Measurements from ENCODE around the gene FAM222A. TPM values are rescaled to one million over a fixed set of nuclear protein-coding genes. Genes with fewer than 3 reads are reported as not detected.

Gene FAM222A
- total RNA-seq, 1 experiment from 2014 or later = 12.8 TPM

- ATAC-seq (no peak), DNase-seq (ENCODE audit: low read depth, low spot score) (no peak)
- BruUV-seq (replicated peaks) = no TSS peak
- Histone ChIP-seq H3K36me3 (ENCODE audit: control insufficient read depth, insufficient read depth, low read length) (no peaks in the 10 kb centered on the region), H3K27me3 (ENCODE audit: control insufficient read depth, insufficient read depth, low read length) (no peaks in the 10 kb centered on the region), H3K4me3 (ENCODE audit: low read depth in 2 of 2, low read length in 2 of 2) (no peak overlapping the region), H3K9me3 (ENCODE audit: control insufficient read depth, insufficient read depth, low read depth, low read length) (no peaks in the 10 kb centered on the region), H3K27ac (ENCODE audit: low read length) (no peak overlapping the region), H3K4me1 (ENCODE audit: control insufficient read depth, insufficient read depth, low read length) (no peaks in the 10 kb centered on the region)
- POLR2A ChIA-PET = interaction anchor here (0.6 kb wide), 1 partner anchor 15 kb away, joined by 3 read pairs; no protein-coding TSS in a partner anchor
- in situ Hi-C loops (cut with HindIII; ENCODE audit: low pct_unique_long_range_greater_than_20kb, low sequenced_read_pairs) = no loop called here
- intact Hi-C loops (cut with micrococcal nuclease; ENCODE audit: unreplicated experiment) = no loop called here
- TF ChIP-seq SIN3A (IDR thresholded peaks at IDR 0.05; ENCODE audit: borderline replicate concordance, insufficient read depth, low read depth, low read length) = no peak
- no peak for TF ChIP-seq REST (IDR thresholded peaks at IDR 0.05; ENCODE audit: insufficient read depth in 1 of 2, low read depth in 2 of 2, low read length in 1 of 2)
- TF ChIP-seq, protein P1, sequence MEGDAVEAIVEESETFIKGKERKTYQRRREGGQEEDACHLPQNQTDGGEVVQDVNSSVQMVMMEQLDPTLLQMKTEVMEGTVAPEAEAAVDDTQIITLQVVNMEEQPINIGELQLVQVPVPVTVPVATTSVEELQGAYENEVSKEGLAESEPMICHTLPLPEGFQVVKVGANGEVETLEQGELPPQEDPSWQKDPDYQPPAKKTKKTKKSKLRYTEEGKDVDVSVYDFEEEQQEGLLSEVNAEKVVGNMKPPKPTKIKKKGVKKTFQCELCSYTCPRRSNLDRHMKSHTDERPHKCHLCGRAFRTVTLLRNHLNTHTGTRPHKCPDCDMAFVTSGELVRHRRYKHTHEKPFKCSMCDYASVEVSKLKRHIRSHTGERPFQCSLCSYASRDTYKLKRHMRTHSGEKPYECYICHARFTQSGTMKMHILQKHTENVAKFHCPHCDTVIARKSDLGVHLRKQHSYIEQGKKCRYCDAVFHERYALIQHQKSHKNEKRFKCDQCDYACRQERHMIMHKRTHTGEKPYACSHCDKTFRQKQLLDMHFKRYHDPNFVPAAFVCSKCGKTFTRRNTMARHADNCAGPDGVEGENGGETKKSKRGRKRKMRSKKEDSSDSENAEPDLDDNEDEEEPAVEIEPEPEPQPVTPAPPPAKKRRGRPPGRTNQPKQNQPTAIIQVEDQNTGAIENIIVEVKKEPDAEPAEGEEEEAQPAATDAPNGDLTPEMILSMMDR (IDR thresholded peaks at IDR 0.05) = no peak
- no peak for TF ChIP-seq TCF7L2 (IDR thresholded peaks at IDR 0.05; ENCODE audit: low read depth, low read length)
- no peak for TF ChIP-seq POLR2AphosphoS5 (IDR thresholded peaks at IDR 0.05; ENCODE audit: low read depth, low read length)
- CTCF ChIA-PET = no interaction called here
Measured at GRCh38 chr12:109744026-109744425, 30.4 kb downstream of the FAM222A start.

DNA sequence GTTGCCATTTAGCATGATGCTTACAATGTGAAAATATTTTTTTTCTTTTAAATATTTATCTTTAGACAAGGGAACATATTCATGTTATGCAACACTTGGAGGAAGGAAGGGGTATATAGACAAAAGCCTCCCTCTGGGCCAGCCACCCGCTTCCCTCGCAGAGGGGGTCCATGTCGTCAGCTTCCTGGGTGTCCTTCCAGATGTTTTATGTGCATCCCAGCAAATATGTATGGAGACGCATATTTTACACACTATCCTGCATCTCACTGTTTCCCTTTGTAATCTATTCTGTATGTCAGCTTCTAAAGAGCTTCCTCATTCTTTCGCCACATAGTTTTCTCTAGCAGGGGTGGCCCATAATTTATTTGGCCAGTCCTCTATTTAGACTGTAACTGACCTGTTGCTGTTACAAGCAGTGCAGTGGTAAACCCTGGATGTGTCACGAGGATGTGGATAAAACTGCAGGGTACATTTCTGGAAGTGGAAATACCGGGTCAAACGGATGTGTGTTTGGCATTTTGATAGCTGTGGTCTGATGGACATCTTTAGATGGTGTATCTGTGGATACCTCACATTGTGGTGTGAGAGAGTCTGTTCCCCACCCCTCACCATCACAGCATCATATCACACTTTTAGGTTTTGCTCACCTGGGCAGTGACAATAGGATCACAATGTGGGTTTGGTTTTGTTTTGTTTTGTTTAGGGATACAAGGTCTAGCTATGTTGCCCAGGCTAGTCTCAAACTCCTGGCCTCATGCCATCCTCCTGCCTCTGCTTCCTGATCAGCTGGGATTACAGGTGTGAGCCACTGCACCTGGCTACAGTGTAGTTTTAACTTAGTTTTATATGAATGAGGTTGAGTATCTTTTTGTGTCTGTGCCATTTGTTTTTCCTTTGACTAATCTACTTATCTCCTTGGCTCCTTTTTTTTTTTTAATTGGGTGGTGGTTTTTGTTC lies 31.6 kb downstream of the FAM222A start:
- POLR2A ChIA-PET = no interaction called here
- TF ChIP-seq TCF7L2 (IDR thresholded peaks at IDR 0.05; ENCODE audit: low read depth, low read length) (no peak), POLR2AphosphoS5 (IDR thresholded peaks at IDR 0.05; ENCODE audit: low read depth, low read length) (no peak), SIN3A (IDR thresholded peaks at IDR 0.05; ENCODE audit: borderline replicate concordance, insufficient read depth, low read depth, low read length) (no peak), REST (IDR thresholded peaks at IDR 0.05; ENCODE audit: insufficient read depth in 1 of 2, low read depth in 2 of 2, low read length in 1 of 2) (no peak)
- TF ChIP-seq, protein P1 (IDR thresholded peaks at IDR 0.05) = no peak
- H3K36me3 ChIP-seq (ENCODE audit: control insufficient read depth, insufficient read depth, low read length) = no peaks in the 10 kb centered on the region
- no TSS peak for BruUV-seq (replicated peaks)
- H3K9me3 ChIP-seq (ENCODE audit: control insufficient read depth, insufficient read depth, low read depth, low read length) = no peaks in the 10 kb centered on the region; the same call in 1 of the 2 replicates
- intact Hi-C loops (cut with micrococcal nuclease; ENCODE audit: unreplicated experiment) = no loop called here
- H3K27me3 ChIP-seq (ENCODE audit: control insufficient read depth, insufficient read depth, low read length) = no peaks in the 10 kb centered on the region
- in situ Hi-C loops (cut with HindIII; ENCODE audit: low pct_unique_long_range_greater_than_20kb, low sequenced_read_pairs) = no loop called here
- H3K27ac ChIP-seq (ENCODE audit: low read length) = no peak overlapping the region
- no peaks in the 10 kb centered on the region for H3K4me1 ChIP-seq (ENCODE audit: control insufficient read depth, insufficient read depth, low read length)
- no peak overlapping the region for H3K4me3 ChIP-seq (ENCODE audit: low read depth in 2 of 2, low read length in 2 of 2)
- CTCF ChIA-PET = interaction anchor here (0.7 kb wide), 1 partner anchor 76 kb away, joined by 5 read pairs; no protein-coding TSS in a partner anchor
- no peak for ATAC-seq
- DNase-seq (ENCODE audit: low read depth, low spot score) = no peak
